ENCODE data around the gene GPR132. TPM values are rescaled to one million over a fixed set of nuclear protein-coding genes. Genes with fewer than 3 reads are reported as not detected.

The GPR132 gene
- total and polyA plus RNA-seq, 2 of the 13 experiments (the other 11 are each of a cell fraction or from before 2014, with no cell fraction given): not detected

DNA sequence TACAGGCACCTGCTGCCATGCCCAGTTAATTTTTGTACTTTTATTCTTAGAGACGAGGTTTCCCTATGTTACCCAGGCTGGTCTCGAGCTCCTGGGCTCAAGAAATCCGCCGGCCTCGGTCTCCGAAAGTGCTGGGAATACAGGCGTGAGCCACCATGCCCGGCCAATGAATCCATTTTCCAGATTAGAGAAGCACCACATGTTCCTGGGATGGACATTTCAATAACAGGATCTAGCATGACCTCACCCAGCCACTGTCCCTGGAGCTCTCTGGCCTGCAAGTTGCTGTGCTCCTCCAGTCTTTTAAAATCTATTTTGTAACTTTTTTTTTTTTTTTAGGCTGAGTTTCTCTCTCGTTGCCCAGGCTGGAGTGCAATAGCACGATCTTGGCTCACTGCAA is 2.2 kb downstream of the GPR132 start (continued):
- TF ChIP-seq SMARCE1 (IDR thresholded peaks at IDR 0.05; ENCODE audit: borderline replicate concordance): no peak
- no peak for TF ChIP-seq ZNF879 (CRISPR knock-in tag; IDR thresholded peaks at IDR 0.05)
- no peak for TF ChIP-seq ZNF512 (CRISPR knock-in tag; IDR thresholded peaks at IDR 0.05)
- TF ChIP-seq MIER2 (CRISPR knock-in tag; IDR thresholded peaks at IDR 0.05): no peak
- TF ChIP-seq NFKB2 (CRISPR knock-in tag; IDR thresholded peaks at IDR 0.05; ENCODE audit: borderline replicate concordance): no peak
- no peak for TF ChIP-seq FLYWCH1 (CRISPR knock-in tag; IDR thresholded peaks at IDR 0.05)

DNA sequence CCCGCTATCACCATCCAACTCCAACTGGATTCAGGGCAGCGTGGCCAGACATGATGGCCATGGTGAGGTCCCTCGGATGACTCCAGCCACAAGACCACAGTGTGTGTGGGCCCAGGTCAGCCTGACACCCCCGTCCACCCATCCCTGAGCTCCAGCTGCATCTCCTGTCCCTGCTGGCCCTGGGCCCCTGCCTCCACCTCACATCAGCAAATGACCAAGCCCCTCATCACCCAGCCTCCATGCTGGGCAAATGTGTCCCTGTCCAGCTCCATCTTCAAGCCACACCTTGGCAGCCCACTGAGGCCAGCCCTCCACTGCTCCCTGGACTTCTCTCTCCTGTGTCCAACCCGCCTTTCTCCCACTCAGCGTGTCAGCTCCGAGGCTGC is 3.2 kb downstream of the GPR132 start:
- in situ Hi-C loops (cut with HindIII; ENCODE audit: extremely low pct_ligation_motif_present, low pct_unique_long_range_greater_than_20kb): no loop called here

More for the DNA sequence above, 3.2 kb downstream of the GPR132 start:
- POLR2A ChIA-PET: no interaction called here
- no peak for FAIRE-seq
- H3K27ac ChIP-seq (ENCODE audit: extremely low read length, insufficient read depth, low read length): no peak overlapping the region
- H3K9me3 ChIP-seq (ENCODE audit: low read length): no peaks in the 10 kb centered on the region
- H2AFZ ChIP-seq (ENCODE audit: low read length): no peak overlapping the region
- no TSS peak for BruUV-seq (replicated peaks)
- CTCF ChIA-PET (ENCODE audit: low intra/inter-chr PET ratio, low total read pairs): no interaction called here
- H4K20me1 ChIP-seq (ENCODE audit: insufficient read depth, low read length): no peaks in the 10 kb centered on the region
- no peak for TF ChIP-seq SALL1 (CRISPR knock-in tag; IDR thresholded peaks at IDR 0.05)
- TF ChIP-seq PREB (CRISPR knock-in tag; IDR thresholded peaks at IDR 0.05): no peak
- no peak for TF ChIP-seq ARID2 (CRISPR knock-in tag; IDR thresholded peaks at IDR 0.05; ENCODE audit: borderline replicate concordance)
- TF ChIP-seq ZNF274 (CRISPR knock-in tag; IDR thresholded peaks at IDR 0.05): no peak
- TF ChIP-seq RAD51 (IDR thresholded peaks at IDR 0.05; ENCODE audit: borderline replicate concordance): no peak
- TF ChIP-seq, protein P1, sequence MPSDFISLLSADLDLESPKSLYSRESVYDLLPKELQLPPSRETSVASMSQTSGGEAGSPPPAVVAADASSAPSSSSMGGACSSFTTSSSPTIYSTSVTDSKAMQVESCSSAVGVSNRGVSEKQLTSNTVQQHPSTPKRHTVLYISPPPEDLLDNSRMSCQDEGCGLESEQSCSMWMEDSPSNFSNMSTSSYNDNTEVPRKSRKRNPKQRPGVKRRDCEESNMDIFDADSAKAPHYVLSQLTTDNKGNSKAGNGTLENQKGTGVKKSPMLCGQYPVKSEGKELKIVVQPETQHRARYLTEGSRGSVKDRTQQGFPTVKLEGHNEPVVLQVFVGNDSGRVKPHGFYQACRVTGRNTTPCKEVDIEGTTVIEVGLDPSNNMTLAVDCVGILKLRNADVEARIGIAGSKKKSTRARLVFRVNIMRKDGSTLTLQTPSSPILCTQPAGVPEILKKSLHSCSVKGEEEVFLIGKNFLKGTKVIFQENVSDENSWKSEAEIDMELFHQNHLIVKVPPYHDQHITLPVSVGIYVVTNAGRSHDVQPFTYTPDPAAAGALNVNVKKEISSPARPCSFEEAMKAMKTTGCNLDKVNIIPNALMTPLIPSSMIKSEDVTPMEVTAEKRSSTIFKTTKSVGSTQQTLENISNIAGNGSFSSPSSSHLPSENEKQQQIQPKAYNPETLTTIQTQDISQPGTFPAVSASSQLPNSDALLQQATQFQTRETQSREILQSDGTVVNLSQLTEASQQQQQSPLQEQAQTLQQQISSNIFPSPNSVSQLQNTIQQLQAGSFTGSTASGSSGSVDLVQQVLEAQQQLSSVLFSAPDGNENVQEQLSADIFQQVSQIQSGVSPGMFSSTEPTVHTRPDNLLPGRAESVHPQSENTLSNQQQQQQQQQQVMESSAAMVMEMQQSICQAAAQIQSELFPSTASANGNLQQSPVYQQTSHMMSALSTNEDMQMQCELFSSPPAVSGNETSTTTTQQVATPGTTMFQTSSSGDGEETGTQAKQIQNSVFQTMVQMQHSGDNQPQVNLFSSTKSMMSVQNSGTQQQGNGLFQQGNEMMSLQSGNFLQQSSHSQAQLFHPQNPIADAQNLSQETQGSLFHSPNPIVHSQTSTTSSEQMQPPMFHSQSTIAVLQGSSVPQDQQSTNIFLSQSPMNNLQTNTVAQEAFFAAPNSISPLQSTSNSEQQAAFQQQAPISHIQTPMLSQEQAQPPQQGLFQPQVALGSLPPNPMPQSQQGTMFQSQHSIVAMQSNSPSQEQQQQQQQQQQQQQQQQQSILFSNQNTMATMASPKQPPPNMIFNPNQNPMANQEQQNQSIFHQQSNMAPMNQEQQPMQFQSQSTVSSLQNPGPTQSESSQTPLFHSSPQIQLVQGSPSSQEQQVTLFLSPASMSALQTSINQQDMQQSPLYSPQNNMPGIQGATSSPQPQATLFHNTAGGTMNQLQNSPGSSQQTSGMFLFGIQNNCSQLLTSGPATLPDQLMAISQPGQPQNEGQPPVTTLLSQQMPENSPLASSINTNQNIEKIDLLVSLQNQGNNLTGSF (CRISPR knock-in tag; IDR thresholded peaks at IDR 0.05): no peak
- TF ChIP-seq TP53 (CRISPR knock-in tag; conservative IDR thresholded peaks at IDR 0.05): no peak
- peaks cover 13% of the 10 kb centered on the region for H3K4me1 ChIP-seq (ENCODE audit: insufficient read depth, low read length)
- no peaks in the 10 kb centered on the region for H3K36me3 ChIP-seq (replicated peaks in 1 of 2; ENCODE audit: control insufficient read depth in 1 of 2, insufficient read depth in 2 of 2, low read length in 2 of 2)
- no peaks in the 10 kb centered on the region for H3K79me2 ChIP-seq (ENCODE audit: insufficient read depth, low read length)
- no peak for DNase-seq (ENCODE audit: low spot score)
- H3K9ac ChIP-seq (ENCODE audit: insufficient read depth, low read depth, low read length): no peak overlapping the region
- H3K4me3 ChIP-seq (replicated peaks in 1 of 3; ENCODE audit: insufficient read depth in 1 of 3, low read depth in 2 of 3, low read length in 3 of 3): no peak overlapping the region
- 43% methylated on average over 4 of the region's 7 CpGs for whole genome bisulfite sequencing (ENCODE audit: low lambda C conversion rate)
- ATAC-seq: no peak
- H3K4me2 ChIP-seq (ENCODE audit: low read depth, low read length): no peak overlapping the region
- intact Hi-C loops (cut with micrococcal nuclease; ENCODE audit: unreplicated experiment): no loop called here
- peaks cover 7 to 37% of the 10 kb centered on the region in 2 experiments for H3K27me3 ChIP-seq (ENCODE audit: control insufficient read depth in 1 of 2, insufficient read depth in 2 of 2, low read length in 2 of 2)

All from HepG2 (cell line).